ENCODE data around the gene FRMD4A.

FRMD4A gene

DNA sequence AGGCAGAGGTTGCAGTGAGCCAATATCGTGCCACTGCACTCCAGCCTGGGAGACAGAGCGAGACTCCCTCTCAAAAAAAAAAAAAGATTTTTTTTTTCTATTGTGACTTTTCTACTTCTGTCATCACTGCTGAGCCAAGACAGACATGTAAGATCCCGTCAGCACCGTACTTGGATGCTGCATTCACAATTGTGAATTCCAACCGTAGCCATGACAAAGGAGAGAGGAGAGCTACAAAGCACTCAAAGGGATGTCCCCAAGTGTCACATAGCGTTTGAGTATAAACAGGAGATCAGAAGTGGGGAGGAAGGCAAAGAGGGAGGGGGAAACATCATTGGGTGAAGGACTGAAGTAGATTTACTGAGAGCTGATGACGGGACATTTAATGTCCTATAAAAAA, 599.8 kb downstream of the FRMD4A start:
- no peak for TF ChIP-seq EZH2 (IDR thresholded peaks at IDR 0.05; ENCODE audit: borderline replicate concordance, low read depth, low read length, severe bottlenecking)
- TF ChIP-seq, protein P1, sequence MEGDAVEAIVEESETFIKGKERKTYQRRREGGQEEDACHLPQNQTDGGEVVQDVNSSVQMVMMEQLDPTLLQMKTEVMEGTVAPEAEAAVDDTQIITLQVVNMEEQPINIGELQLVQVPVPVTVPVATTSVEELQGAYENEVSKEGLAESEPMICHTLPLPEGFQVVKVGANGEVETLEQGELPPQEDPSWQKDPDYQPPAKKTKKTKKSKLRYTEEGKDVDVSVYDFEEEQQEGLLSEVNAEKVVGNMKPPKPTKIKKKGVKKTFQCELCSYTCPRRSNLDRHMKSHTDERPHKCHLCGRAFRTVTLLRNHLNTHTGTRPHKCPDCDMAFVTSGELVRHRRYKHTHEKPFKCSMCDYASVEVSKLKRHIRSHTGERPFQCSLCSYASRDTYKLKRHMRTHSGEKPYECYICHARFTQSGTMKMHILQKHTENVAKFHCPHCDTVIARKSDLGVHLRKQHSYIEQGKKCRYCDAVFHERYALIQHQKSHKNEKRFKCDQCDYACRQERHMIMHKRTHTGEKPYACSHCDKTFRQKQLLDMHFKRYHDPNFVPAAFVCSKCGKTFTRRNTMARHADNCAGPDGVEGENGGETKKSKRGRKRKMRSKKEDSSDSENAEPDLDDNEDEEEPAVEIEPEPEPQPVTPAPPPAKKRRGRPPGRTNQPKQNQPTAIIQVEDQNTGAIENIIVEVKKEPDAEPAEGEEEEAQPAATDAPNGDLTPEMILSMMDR (IDR thresholded peaks at IDR 0.05; ENCODE audit: borderline replicate concordance, extremely low read depth, low read length, poor library complexity, severe bottlenecking), result no peak
- no peaks in the 10 kb centered on the region for H3K36me3 ChIP-seq (ENCODE audit: insufficient read depth, low read length)
- no peak overlapping the region for H3K27ac ChIP-seq (ENCODE audit: low read length)
- H4K20me1 ChIP-seq (ENCODE audit: insufficient read depth, low read length), result no peaks in the 10 kb centered on the region
- DNase-seq, result no peak
- no peak for ATAC-seq (ENCODE audit: insufficient read depth, low read depth)
- H3K27me3 ChIP-seq (ENCODE audit: insufficient read depth, low read length, poor library complexity), result no peaks in the 10 kb centered on the region
- no peak overlapping the region for H3K4me3 ChIP-seq (ENCODE audit: low read depth in 1 of 2, low read length in 2 of 2)
- H3K9me3 ChIP-seq (ENCODE audit: insufficient read depth, low read length, severe bottlenecking), result no peaks in the 10 kb centered on the region
- no peaks in the 10 kb centered on the region for H3K79me2 ChIP-seq (ENCODE audit: insufficient read depth, low read length)
- no peak overlapping the region for H3K9ac ChIP-seq (ENCODE audit: low read depth, low read length)
- peaks cover 5% of the 10 kb centered on the region; the same call in 1 of the 2 replicates for H3K4me1 ChIP-seq (ENCODE audit: insufficient read depth, low read length)
- no peak overlapping the region for H2AFZ ChIP-seq (ENCODE audit: low read depth, low read length)
- no peak overlapping the region for H3K4me2 ChIP-seq (ENCODE audit: insufficient read depth, low read length)

DNA sequence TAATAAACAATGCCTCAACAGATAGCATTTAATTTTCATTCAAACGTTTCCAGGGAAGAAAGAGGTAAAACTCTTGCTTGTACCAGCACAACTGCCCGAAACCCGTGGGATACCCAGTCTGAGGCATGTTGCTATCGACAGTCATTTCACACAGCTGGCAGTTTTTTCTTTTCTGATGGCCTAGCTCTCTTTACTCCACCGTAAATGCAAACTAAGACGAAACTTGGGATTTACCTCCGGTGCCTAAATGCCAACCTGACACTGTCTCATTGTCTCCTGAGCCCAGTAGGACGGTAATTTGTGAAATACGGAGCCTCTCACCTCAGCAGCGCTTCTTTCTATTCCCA, 600.4 kb downstream of the FRMD4A start:
- no peaks in the 10 kb centered on the region for H3K9me3 ChIP-seq (ENCODE audit: insufficient read depth, low read length, severe bottlenecking)
- no peak overlapping the region for H3K4me3 ChIP-seq (ENCODE audit: low read depth in 1 of 2, low read length in 2 of 2)
- no peak overlapping the region for H3K27ac ChIP-seq (ENCODE audit: low read length)
- H3K9ac ChIP-seq (ENCODE audit: low read depth, low read length), result no peak overlapping the region
- DNase-seq (no peak), ATAC-seq (ENCODE audit: insufficient read depth, low read depth) (no peak)
- H2AFZ ChIP-seq (ENCODE audit: low read depth, low read length), result no peak overlapping the region
- no peak for TF ChIP-seq EZH2 (IDR thresholded peaks at IDR 0.05; ENCODE audit: borderline replicate concordance, low read depth, low read length, severe bottlenecking)
- TF ChIP-seq, protein P1 (IDR thresholded peaks at IDR 0.05; ENCODE audit: borderline replicate concordance, extremely low read depth, low read length, poor library complexity, severe bottlenecking), result no peak
- H3K27me3 ChIP-seq (ENCODE audit: insufficient read depth, low read length, poor library complexity), result no peaks in the 10 kb centered on the region
- peaks cover 5% of the 10 kb centered on the region; the same call in 1 of the 2 replicates for H3K4me1 ChIP-seq (ENCODE audit: insufficient read depth, low read length)
- no peaks in the 10 kb centered on the region for H4K20me1 ChIP-seq (ENCODE audit: insufficient read depth, low read length)
- no peaks in the 10 kb centered on the region for H3K36me3 ChIP-seq (ENCODE audit: insufficient read depth, low read length)
- no peaks in the 10 kb centered on the region for H3K79me2 ChIP-seq (ENCODE audit: insufficient read depth, low read length)
- no peak overlapping the region for H3K4me2 ChIP-seq (ENCODE audit: insufficient read depth, low read length)

DNA sequence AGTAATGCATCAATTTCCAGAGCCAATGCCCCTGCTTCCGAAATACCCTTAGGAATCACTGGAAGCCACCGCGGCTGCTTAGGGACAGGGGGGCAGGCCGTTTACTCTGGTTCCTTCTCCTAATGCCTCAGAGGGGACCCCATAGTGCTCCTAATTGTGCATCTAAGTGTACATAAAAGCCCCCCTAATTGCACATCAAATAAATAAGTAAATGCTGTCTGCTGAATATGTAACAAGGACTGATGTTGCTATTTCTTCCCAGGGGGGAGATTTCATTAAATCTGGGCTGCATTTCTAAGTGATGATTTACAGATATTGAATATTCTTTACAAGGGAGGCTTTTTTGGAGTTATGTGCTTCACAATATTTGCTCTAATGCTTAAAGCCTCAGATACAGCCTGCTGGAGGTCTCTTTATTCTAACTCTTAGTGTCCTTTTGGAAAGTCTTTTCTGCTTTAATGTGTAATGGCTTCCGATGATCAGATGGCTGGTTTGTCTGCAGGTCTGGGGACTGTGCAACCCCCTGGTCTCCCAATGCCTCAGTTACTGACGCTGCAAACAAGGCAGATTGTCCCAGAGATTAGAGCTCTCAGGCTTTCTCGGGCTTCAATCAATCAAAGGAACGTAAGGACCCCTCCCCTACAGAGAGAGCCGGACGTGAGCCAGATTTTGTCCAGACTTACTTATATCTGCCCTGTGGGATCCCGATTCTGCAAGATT, 601.0 kb downstream of the FRMD4A start:
- Histone ChIP-seq H3K4me1 (ENCODE audit: insufficient read depth, low read length) (peaks cover 5% of the 10 kb centered on the region; the same call in 1 of the 2 replicates), H2AFZ (ENCODE audit: low read depth, low read length) (no peak overlapping the region), H3K79me2 (ENCODE audit: insufficient read depth, low read length) (no peaks in the 10 kb centered on the region), H4K20me1 (ENCODE audit: insufficient read depth, low read length) (no peaks in the 10 kb centered on the region), H3K36me3 (ENCODE audit: insufficient read depth, low read length) (no peaks in the 10 kb centered on the region), H3K9ac (ENCODE audit: low read depth, low read length) (no peak overlapping the region), H3K4me3 (ENCODE audit: low read depth in 1 of 2, low read length in 2 of 2) (no peak overlapping the region), H3K9me3 (ENCODE audit: insufficient read depth, low read length, severe bottlenecking) (no peaks in the 10 kb centered on the region), H3K4me2 (ENCODE audit: insufficient read depth, low read length) (no peak overlapping the region), H3K27me3 (ENCODE audit: insufficient read depth, low read length, poor library complexity) (no peaks in the 10 kb centered on the region), H3K27ac (ENCODE audit: low read length) (no peak overlapping the region)
- no peak for TF ChIP-seq EZH2 (IDR thresholded peaks at IDR 0.05; ENCODE audit: borderline replicate concordance, low read depth, low read length, severe bottlenecking)
- TF ChIP-seq, protein P1 (IDR thresholded peaks at IDR 0.05; ENCODE audit: borderline replicate concordance, extremely low read depth, low read length, poor library complexity, severe bottlenecking), result no peak
- ATAC-seq (ENCODE audit: insufficient read depth, low read depth) (no peak), DNase-seq (no peak)
